ENCODE results near the gene ZDHHC5. TPM values are rescaled to one million over a fixed set of nuclear protein-coding genes. Genes with fewer than 3 reads are reported as not detected.

The ZDHHC5 gene
- total and polyA plus RNA-seq, 2 of the 13 experiments (the other 11 are each of a cell fraction or from before 2014, with no cell fraction given): 26.6 to 34.0 TPM

DNA sequence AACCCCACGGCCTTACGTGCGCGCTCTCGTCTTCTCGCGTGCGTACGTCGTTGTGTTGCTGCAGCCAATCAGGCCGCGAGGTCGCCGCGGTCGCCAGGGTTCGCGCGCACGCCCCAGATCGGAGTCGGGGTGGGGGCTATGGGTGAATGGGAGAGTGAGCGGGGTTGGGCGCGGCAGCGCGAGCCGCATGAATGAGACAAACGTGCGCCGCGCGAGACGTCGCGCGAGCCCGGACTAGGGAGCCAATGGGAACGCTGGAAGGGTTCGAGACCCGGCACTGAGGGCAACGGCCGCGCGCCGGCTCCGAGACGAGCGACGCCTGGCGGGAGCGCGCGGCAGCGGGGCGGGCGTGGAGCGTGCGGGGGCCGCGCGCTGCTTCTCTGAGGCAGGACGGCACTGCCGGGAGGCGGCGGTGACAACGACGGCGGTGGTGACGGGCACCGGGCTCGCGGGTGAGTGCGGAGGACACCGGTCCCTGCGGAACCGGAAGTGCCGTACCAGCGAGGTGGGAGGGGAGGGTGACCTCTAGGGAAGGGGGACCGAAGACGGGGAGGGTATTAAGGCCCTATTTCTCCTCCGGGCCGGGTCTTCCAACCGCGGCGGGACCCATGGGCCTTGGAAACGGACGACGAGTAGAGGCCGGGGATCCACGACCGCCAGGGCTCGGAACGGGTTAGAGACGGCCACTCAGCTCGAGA lies at the start of gene ZDHHC5 (continued):
- no peak for TF ChIP-seq ZNF460 (CRISPR knock-in tag; IDR thresholded peaks at IDR 0.05; ENCODE audit: borderline replicate concordance)
- TF ChIP-seq ZBTB1 (CRISPR knock-in tag; IDR thresholded peaks at IDR 0.05; ENCODE audit: borderline replicate concordance): no peak
- no peak; the same call in 1 of the 2 replicates for TF ChIP-seq ZNF136 (CRISPR knock-in tag; IDR thresholded peaks at IDR 0.05; ENCODE audit: low read depth)
- peak; percentile 11; the same call in 1 of the 2 replicates for TF ChIP-seq ZNF143 (CRISPR knock-in tag; IDR thresholded peaks at IDR 0.05)
- TF ChIP-seq THAP11 (CRISPR knock-in tag; IDR thresholded peaks at IDR 0.05): peak; percentile 91
- TF ChIP-seq SALL2 (CRISPR knock-in tag; IDR thresholded peaks at IDR 0.05): peak; percentile 55; the same call in 1 of the 2 replicates
- TF ChIP-seq ZNF766 (CRISPR knock-in tag; IDR thresholded peaks at IDR 0.05; ENCODE audit: borderline replicate concordance): 0 out of 2 replicates have a peak, but pooled peaks have one; percentile 17
- TF ChIP-seq DNMT1 (CRISPR knock-in tag; IDR thresholded peaks at IDR 0.05): no peak
- TF ChIP-seq MBD4 (IDR thresholded peaks at IDR 0.05; ENCODE audit: borderline replicate concordance, low read length): no peak
- peak; percentile 47; the same call in 1 of the 2 replicates for TF ChIP-seq ZSCAN21 (CRISPR knock-in tag; IDR thresholded peaks at IDR 0.05; ENCODE audit: borderline replicate concordance)
- TF ChIP-seq DR1 (CRISPR knock-in tag; IDR thresholded peaks at IDR 0.05): peak; percentile 70; the same call in 1 of the 2 replicates
- TF ChIP-seq ZSCAN30 (CRISPR knock-in tag; IDR thresholded peaks at IDR 0.05): no peak
- TF ChIP-seq, protein P1, sequence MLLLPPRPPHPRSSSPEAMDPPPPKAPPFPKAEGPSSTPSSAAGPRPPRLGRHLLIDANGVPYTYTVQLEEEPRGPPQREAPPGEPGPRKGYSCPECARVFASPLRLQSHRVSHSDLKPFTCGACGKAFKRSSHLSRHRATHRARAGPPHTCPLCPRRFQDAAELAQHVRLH (CRISPR knock-in tag; IDR thresholded peaks at IDR 0.05; ENCODE audit: borderline replicate concordance, low read depth): peak; percentile 12; the same call in 1 of the 2 replicates
- peak; percentile 90 for TF ChIP-seq CHD2 (IDR thresholded peaks at IDR 0.05; ENCODE audit: low read depth, low read length)
- peak; percentile 69 for TF ChIP-seq HNRNPLL (IDR thresholded peaks at IDR 0.05; ENCODE audit: low read depth, low read length, poor library complexity, severe bottlenecking)
- peak; percentile 92 for TF ChIP-seq GABPB1 (CRISPR knock-in tag; IDR thresholded peaks at IDR 0.05)
- TF ChIP-seq CBX1 (IDR thresholded peaks at IDR 0.05; ENCODE audit: low read depth): no peak
- no peak for TF ChIP-seq ZNF616 (CRISPR knock-in tag; IDR thresholded peaks at IDR 0.05; ENCODE audit: low read depth)
- TF ChIP-seq, protein P2, sequence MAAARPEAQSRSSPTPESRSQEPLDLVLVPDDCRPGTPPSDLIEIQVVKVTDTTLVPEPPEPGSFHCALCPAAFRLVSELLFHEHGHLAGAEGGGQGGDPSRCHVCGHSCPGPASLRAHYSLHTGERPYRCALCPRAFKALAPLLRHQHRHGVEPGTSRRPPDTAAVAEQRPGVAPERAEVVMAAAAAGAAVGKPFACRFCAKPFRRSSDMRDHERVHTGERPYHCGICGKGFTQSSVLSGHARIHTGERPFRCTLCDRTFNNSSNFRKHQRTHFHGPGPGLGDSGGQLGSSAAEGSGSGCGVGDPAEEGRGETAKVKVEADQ (CRISPR knock-in tag; IDR thresholded peaks at IDR 0.05; ENCODE audit: borderline replicate concordance): peak; percentile 87; the same call in 1 of the 2 replicates
- TF ChIP-seq, protein P3, sequence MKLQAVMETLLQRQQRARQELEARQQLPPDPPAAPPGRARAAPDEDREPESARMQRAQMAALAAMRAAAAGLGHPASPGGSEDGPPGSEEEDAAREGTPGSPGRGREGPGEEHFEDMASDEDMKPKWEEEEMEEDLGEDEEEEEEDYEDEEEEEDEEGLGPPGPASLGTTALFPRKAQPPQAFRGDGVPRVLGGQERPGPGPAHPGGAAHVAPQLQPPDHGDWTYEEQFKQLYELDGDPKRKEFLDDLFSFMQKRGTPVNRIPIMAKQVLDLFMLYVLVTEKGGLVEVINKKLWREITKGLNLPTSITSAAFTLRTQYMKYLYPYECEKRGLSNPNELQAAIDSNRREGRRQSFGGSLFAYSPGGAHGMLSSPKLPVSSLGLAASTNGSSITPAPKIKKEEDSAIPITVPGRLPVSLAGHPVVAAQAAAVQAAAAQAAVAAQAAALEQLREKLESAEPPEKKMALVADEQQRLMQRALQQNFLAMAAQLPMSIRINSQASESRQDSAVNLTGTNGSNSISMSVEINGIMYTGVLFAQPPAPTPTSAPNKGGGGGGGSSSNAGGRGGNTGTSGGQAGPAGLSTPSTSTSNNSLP (IDR thresholded peaks at IDR 0.05; ENCODE audit: low read depth, low read length): 0 out of 2 replicates have a peak, but pooled peaks have one; percentile 0
- TF ChIP-seq, protein P4, sequence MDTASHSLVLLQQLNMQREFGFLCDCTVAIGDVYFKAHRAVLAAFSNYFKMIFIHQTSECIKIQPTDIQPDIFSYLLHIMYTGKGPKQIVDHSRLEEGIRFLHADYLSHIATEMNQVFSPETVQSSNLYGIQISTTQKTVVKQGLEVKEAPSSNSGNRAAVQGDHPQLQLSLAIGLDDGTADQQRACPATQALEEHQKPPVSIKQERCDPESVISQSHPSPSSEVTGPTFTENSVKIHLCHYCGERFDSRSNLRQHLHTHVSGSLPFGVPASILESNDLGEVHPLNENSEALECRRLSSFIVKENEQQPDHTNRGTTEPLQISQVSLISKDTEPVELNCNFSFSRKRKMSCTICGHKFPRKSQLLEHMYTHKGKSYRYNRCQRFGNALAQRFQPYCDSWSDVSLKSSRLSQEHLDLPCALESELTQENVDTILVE (CRISPR knock-in tag; IDR thresholded peaks at IDR 0.05): peak; percentile 99
- 0 out of 2 replicates have a peak, but pooled peaks have one; percentile 46 for TF ChIP-seq ZNF276 (CRISPR knock-in tag; IDR thresholded peaks at IDR 0.05; ENCODE audit: low read depth)
- TF ChIP-seq KLF15 (CRISPR knock-in tag; IDR thresholded peaks at IDR 0.05; ENCODE audit: borderline replicate concordance): 0 out of 2 replicates have a peak, but pooled peaks have one; percentile 27
- 0 out of 2 replicates have a peak, but pooled peaks have one; percentile 26 for TF ChIP-seq JUN (CRISPR knock-in tag; IDR thresholded peaks at IDR 0.05)
